Activated CD8-positive, alpha-beta memory T cell treated with anti-CD3 and anti-CD28 coated beads, Interleukin-2, amount 50 U/mL, for 1 hour (primary cell): ENCODE measurements around the gene SLC9B2.

Experiments
- DNase-seq: peaks from one replicate; pipeline ENCODE4 v3.0.0-alpha.2; 2020; ENCODE audit errors: extremely low read depth

The SLC9B2 gene

GRCh38 chr4:103075894-103076746, 441 bp downstream of the SLC9B2 start:
- DNase-seq, result peak; percentile 29

GRCh38 chr4:103075435-103075893, 1.1 kb downstream of the SLC9B2 start:
- no peak for DNase-seq

DNA sequence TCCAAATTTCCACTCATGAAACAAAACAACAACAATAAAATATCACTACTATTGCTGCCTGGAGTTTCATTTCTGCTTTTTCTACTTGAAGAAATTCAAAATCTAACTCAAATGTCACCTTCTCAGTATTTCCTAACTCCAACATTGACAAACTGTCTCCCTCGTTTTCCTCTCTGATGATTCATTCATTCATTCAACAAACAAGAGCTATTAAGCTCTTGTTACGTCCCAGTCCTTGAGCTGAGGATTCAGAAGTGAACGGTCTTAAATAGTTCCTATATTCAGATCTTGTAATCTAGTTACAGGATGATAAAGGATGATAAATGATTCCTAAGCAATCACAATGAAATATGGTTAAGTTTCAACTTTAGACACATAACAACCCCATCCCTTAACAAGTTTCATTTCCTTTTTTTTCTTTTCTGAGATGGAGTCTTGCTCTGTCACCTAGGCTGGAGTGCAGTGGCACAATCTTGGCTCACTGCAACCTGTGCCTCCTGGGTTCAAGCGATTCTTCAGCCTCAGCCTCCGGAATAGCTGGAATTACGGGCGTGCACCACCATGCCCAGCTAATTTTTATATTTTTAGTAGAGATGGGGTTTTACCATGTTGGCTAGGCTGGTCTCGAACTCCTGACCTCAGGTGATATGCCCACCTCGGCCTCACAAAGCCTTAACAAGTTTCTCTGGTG, 1.7 kb downstream of the SLC9B2 start:
- no peak for DNase-seq

DNA sequence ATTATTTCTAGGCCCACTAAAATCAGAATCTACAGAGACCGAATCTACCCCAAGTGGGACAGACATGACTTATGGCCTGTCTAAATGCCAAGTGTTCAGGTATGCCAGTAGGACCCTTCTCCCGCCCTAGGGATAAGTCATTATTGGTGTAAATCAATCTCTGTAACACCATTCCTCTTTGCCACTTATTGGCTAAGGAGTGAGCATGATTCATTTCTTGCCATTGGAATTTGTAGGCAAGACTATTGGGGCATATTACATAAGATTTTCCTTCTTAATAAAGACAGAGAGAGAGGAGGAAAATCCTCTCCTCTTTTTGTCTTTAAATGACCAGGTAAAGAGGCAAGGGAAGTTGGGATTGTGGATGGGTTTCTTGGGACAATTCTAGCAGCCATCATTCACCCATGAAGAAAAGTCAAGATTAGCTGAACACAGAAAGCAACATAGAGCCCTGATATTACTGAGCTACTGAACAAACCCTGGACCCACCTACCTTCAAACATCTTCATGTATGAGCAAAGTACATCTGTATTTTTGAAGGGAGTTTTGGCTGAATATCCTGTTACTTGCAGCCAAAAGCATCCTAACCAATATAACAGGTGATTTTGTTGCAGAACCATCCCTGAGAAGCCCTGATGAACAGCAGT, 2.6 kb downstream of the SLC9B2 start:
- no peak for DNase-seq

- DNase-seq, result no peak
Observed at GRCh38 chr4:103067841-103068547, 8.6 kb downstream of the SLC9B2 start.

GRCh38 chr4:103060453-103061148, 16.0 kb downstream of the SLC9B2 start:
- DNase-seq, result no peak

GRCh38 chr4:103054030-103054429, 22.5 kb downstream of the SLC9B2 start:
- no peak for DNase-seq

- DNase-seq, result no peak
Observed at GRCh38 chr4:103052779-103053178, 23.8 kb downstream of the SLC9B2 start.

- no peak for DNase-seq
Observed at GRCh38 chr4:103052145-103052544, 24.4 kb downstream of the SLC9B2 start.

DNA sequence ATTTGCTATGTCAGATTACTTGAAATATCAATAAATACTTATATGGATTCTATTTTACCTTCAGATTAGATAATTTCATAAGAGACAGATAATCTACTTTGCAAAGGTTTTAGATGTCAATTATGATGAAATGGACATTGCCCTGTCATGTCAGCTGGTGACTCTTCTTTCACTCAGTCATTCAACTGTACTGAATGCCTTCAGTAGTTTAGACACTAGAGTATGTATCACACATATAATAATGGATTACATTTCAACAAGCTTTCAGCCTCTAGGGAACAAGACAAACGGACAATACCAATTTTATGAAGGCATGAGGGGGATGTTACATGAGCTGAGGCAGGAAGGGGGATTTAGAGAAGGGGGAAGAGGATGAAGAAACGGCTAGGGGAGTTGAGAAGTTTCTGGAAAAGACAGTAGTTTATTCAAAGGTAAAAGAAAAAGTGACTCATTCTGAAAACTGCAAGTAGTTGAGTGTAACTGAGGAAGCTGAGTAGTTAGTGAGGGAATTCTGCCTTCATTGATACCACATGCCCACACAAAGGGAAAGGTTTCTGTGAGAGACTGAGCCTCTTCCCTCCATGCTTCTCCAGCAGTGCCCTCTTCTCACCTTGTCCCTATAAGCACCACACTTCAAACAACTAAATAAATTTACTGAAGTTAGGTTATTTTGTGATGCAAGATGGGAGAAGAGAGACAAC, 25.7 kb downstream of the SLC9B2 start:
- no peak for DNase-seq

GRCh38 chr4:103046416-103047290, 29.9 kb downstream of the SLC9B2 start:
- DNase-seq, result peak; percentile 4

DNA sequence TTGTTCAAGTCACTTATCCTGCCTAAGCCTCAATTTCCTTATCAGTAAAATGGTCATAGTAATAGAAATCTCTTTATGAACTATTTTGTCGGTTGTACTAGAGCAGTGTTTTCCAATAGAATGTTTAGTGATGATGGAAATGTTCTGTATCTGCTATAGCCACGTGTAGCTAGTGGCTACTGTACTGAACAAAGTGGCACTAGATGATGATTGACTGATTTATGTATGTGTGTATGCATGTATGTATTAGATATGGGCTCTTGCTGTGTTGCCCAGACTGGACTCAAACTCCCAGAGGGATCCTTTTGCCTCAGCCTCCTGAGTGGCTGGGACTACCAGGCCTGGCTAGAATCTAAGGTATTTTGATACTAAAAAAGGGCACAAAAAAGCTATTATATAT, 32.4 kb downstream of the SLC9B2 start:
- no peak for DNase-seq

DNA sequence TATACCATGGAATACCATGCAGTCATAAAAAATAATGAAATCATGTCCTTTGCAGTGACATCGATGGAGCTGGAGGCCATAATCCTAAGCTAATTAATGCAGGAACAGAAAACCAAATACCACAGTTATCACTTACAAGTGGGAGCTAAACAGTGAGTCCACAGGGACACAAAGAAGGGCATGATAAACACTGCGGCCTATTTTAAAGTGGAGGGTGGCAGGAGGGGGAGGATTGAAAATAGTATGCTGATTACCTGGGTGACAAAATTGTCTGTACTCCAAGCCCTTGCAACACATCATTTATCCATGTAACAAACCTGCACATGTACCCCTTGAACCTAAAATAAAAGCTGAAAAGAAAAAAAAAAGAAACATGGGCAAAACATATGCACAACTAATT, 40.4 kb downstream of the SLC9B2 start:
- DNase-seq, result no peak

DNA sequence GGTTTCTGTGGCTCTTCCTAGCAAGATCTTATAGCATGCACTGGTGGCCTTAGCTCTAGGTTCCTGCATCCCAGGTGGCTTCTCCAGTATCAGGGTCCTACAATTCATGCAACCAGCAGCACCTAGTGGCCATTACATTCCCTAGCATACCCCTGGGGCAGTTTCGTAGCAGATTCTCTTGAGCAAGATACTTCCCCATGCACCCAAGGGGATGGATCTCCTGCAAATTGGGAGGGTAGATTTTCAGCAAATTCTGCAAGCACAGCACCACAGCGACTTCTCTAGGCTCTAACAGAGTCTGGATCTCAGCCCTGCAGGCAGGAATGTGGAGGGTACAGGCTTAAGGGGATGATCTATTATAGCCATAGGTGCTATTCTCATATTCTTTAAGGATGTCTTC, 44.0 kb downstream of the SLC9B2 start:
- no peak for DNase-seq

GRCh38 chr4:103030791-103031190, 45.8 kb downstream of the SLC9B2 start:
- DNase-seq, result no peak

DNA sequence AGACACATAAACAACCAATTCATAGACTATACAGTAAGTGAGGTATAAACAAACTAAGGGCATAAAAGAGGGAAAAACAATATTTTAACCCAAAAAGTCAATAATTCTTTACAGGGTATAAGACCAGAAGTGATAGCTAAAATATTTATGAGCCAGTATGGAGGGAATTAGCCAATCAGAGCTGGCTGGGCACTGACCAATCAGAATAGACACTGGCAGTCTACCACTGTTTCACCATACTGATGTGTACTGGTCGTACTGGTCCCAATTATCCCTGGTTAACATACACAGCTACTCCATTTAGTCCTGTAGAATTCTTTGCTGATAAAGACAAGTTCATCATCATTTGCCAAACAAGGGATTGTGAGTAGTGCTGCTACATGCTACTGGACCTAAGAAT, 47.3 kb downstream of the SLC9B2 start:
- no peak for DNase-seq

DNA sequence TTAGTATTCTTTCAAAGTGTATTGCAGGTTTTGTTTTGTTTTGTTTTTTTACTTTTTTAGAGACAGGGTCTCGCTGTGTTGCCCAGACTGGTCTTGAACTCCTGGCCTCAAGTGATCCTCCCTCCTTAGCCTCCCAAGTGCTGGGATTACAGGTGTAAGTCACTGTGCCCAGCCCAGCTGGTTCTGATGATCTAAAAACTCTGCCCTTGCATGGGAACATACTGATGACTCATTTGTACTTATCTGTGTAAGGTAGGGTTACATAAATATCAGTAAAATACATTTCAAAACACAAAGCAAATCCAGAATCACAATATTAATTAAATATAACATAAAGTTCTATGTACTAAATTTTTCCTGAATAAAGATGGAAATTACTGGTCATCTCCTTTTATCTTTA, 49.7 kb downstream of the SLC9B2 start:
- no peak for DNase-seq

- DNase-seq, result no peak
Observed at GRCh38 chr4:103024996-103025395, 51.6 kb downstream of the SLC9B2 start.

DNA sequence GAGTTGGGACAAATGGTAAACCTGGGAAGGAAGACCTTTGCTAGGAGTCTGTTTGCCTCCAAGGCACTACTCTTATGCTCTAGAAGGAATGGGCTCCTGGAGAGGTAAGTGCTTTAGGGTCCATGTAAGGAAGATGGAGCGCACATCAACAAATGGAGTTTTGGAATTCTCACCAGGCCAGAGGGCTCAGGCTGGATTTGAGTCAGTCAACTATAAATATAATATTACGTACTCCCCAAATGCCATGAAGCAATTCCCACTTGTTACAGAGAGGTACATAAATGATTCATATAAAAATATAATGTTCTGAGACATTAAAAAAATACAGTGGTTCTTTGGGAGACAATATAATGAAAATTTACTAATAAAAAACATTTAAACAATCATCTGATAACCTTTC, 55.4 kb downstream of the SLC9B2 start:
- no peak for DNase-seq
